GM21381 (cell line): ENCODE data around the gene ANKRD13B.
"Not testable (repeated sequence)": the region's sequence is repeated elsewhere in the genome, so short reads cannot be mapped to it uniquely, and the experiment has no call there.

Source experiments
- ATAC-seq: cut with Tn5 transposase; IDR thresholded peaks from one replicate; pipeline ENCODE4 v1.9.1; 2021; ENCODE audit warnings: mild to moderate bottlenecking, moderate library complexity; ENCODE audit not compliant: unreplicated experiment

The ANKRD13B gene

DNA sequence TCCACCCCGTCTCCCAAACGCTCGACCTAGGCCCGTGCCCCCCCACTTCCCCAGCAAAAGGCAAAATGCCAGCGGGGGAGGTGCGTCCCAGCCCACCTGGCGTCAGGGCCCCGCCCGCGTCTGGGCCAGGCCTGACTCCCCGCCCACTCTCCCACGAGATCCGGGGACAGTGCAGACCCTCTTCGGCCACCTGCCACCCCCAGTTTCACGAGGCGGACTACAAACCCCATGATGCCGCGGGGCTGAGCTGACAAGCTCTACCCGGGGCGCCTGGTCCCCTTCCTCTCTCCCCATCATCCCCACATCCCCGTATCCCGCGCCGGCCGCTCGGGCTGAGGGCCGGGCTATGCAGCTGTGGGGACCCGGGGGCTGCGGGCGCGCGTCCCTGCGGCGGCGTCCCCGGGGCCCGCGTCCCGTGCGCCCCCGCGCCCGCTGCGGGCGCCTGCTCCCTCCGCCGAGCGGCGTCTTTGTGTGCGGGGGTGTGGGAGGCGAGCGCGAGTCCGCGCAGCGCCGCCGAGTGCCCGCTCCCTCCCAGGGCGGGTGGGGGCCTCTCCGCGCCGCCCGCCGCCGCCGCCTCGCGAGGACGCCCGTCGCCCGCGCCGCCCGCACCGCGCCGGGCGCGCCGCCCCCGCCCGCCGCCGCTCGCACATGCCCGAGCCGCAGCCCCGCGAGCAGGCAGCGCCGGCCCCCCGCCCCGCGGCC is at the start of gene ANKRD13B:
Gene ANKRD13B, plus strand, starts transcription at position 283 of the 702 bp plus-strand sequence. CDS start 490 bp downstream, outside the sequence.
- no peak for ATAC-seq

DNA sequence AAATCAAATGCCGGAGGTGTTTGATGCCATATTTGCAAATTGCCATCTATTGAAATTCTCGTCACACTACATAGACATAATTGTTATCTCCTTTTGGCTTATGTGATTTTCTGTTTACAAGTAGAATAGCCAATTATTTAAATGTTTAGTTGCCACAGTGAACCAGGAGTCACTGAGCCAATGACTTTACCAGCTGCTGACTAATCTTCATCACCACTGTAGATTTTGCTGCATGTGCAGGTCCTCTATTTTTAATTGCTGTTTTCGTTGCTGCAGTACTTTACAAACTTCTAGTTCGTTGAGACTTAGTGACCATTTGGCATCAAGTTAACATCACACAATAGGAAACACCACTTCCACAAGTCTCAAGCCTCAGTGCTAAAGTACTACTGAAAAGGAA is 48.9 kb upstream of the ANKRD13B start:
- no peak for ATAC-seq

DNA sequence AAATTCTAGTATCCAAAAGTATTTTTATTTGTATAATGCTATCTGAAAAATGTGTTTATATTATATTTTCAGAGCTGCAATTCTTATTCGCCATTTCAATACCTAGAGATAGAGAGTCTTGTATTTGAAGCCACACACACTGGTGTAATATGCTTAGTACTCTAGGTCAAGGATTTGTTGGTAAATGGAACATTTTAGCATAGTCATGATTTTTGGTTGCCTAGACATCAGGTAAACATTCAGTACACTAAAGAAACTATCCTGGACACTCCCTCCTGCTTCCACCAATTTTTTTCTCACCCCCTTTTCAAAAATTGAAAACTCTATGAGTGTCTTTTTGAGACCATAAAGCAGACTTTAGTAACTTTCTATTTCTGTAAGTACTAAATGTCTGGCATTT is 46.8 kb upstream of the ANKRD13B start:
- no peak for ATAC-seq

DNA sequence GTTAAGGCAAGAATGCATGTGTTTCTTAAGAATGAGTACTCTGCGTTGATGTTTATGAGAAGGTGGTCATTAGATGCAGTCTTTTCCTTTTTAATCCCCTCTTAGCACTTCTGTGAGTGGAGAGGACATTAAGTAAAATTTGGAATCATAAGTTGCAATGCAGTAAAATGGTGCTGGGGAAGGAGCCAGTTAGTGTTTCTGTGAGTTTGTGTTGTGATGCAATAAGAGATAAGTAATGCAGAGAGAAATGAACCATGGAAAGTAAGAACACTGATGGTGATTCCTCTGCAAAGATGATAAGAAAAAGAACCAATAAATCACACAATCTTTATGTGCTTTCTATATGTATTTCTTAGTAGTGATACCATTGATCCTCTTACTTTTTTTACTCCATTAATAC is 46.1 kb upstream of the ANKRD13B start:
- no peak for ATAC-seq

DNA sequence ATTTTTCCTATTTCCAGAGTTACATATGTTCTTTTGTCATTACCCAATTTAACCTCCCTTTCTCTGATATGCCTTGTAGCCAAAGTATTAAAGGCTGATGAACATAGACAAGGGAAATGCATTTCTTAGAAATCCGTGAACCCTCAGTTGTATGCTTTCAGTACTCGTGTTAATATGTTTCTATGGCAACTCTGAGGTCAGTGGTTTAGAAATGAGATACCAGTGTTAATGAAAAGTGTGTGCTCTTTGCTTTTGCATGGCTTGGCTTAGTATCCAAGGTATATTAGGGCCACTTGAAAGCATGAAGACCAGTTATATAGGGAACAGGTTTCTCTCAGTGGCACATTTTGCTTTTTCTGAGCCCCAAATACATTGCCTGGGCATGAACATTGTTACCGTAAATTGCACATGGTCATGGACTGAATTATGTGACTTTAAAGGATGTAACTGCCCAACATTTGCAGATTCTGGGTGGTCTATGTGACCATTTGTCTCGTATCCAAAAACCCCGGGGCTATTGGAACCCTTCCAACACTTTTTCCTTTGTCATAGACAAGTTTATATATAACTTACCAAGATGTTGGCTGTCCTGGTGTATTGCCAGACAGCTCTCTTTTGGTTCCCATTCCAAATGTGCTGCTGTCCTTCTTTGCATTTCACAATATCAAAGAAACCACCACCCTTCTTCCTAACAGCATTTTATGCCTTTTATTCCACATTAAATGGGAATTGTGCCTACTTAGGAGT is 43.6 kb upstream of the ANKRD13B start:
- no peak for ATAC-seq

DNA sequence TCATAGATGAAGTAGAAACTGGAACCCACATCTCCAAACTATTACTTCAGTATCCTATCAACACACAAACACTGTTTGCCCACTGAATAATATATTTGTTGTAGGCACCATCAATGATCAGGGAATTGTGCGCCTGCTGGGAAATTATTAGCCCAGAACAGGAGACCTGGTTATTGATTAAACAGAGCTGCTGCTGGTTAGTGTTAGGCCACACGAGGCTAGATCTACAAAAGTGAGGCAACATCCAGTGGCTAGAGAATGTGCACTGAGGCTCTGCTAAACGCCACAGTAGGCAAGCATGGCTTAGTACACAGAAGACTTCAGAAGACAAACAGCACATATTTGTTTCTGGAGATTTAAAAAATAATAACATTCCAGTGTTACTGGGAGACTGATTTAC is 37.1 kb upstream of the ANKRD13B start:
- no peak for ATAC-seq

DNA sequence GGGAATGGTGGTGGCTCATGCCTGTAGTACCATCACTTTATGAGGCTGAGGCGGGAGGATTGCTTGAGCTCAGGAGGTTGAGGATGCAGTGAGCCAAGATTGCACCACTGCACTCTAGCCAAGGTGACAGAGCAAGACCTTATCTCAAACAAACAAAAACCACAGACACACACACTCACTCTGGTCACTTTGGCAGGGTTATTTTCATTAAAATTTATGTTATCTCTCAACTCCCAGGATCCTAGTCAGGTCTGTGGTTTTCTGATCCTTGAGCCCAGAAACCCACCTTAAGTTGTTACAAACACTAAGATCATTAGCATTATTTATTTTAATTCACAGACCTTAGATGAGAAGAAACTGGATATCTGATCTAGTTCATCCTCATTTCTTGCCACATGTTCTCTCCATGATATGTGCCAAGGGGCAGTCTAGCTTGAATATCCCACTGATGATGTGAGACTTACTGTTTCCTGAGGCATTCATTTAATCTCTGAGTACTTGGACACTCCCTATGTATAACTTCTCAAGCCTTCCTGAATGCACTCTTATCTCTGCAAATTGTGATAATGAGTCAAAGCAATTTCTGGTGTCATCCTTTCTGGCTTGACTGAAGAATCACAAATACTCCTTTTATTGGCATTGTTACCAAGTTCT is 35.7 kb upstream of the ANKRD13B start:
- no peak for ATAC-seq

DNA sequence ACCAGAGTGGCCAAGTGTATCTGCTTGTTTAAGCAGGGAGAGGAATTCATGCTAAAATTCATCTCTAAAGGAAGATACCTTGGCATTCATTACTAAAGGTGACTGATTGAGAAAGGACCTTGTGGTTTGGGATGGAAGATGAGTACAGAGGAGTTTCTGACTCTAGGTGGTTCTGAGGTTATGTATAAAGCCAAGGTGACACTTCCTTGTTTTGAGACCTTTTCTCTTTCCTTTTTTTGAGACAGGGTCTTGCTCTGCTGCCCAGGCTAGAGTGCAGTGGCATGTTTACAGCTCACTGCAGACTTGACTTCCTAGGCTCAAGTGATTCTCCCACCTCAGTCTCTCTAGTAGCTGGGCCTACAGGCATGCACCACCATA is 35.2 kb upstream of the ANKRD13B start:
- no peak for ATAC-seq

DNA sequence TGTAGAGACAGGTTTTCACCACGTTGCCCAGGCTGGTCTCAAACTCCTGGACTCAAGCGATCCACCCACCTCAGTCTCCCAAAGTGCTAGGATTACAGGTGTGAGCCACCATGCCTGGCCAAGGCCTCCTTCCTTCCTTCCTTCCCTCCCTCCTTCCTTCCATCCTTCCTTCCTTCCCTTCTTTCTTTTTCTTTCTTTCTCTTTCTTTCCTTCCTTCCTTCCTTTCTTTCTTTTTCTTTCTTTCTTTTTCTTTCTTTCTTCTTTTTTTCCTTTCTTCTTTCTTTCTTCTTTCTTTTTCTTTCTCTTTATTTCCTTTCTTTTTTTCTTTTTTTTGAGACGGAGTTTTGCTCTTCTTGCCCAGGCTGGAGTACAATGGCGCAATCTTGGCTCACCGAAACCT is 34.8 kb upstream of the ANKRD13B start:
- not testable (repeated sequence) for ATAC-seq

DNA sequence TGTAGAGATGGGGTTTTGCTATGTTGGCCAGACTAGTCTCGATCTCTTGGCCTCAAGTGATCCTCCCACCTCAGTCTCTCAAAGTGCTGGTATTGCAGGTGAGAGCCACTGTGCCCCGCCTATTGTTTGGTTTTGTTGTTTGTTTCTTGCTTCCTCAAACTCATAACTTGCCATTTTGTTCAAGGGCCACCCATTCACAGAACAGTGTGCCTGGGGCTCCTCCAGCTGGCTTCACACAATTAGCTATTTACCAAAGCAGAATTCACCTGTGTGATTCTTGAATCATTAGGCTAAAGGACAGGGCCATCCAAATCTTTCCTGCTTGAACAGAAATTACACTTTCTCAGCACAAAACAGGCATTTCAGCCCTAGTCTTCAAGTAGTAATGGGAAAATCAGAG is 33.3 kb upstream of the ANKRD13B start:
- ATAC-seq = no peak

DNA sequence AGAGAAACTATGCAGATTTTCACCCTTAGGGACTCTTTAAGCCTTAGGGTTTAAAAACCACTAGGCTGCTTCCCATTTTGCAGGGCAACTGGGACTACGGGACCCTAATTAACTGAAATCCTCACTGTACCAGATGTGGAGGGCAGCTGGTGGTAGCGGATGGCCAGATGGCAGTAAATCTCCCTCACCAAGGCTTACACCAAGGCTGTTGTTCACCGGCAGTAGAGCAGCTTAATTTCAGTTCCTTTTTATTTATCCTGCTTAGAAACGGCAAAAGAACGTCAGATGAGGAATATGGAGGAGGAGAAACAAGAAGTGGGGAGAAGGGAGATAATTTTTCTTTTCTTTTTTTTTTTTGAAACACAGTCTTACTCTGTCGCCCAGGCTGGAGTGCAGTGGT is 32.6 kb upstream of the ANKRD13B start:
- ATAC-seq = no peak

DNA sequence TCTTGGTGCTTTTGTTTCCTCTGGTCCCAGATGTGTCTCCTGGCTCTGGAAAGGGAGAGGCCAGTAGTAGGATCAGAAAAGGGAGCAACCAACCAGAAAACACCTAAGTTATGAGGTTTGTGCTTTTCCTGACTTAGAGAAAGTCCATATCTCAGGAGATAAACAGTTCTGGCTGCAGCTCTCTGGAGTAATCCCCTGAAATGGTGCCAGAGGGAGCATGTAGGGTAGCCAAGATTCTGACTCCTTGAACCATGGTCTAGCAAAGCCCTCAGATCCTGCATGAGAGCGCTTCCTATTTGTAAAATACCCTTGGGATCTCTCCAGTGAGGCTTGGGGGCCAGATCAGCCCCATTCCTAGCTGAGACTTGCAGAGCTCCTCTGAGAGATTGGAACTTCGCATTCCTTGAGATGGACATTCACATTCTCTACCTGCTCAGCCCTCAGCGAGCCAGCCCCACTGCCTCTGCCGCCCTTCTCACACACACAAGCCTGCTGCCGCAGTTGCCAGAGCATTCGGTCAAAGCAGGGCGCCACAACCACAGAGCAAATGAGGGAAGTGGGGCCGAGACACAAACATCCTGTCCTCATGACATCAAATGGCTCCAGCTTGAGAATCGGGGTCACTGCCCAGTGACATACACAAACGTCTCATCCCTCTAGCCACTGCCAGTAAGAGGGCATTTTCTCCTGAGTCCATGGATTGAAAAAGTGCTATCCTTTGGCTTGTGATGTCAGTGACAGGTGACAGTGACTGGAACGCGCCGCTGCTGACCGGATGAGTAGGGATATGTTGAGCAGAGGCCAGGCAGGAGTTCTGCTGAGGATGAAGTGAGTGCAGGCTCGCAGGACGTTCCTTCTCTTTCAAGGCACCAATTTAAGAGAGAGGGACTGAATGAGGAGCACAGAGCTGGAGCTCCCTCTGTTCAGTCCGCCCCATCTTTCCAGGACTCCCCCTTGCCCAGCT is 31.1 kb upstream of the ANKRD13B start:
- no peak for ATAC-seq

DNA sequence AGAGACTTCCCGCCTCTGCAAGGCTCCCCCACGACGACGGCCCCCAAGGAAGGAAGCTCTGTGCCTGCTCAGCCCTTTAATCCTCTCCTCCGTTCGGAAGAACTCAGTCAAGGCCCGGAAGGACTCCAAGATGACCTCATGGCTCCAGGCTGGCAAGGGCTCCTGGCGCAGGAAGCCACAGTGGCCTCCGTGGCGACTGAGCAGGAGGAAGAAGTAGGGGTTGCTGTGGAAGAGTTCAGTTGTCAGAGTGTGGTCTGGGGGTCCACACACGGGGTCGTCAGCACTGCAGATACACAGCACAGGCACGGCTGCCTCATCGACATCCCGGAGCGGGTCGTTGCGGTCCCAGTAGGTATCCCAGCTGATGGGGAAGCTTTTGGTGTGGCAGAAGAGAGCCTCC is 30.3 kb upstream of the ANKRD13B start:
- ATAC-seq = no peak

DNA sequence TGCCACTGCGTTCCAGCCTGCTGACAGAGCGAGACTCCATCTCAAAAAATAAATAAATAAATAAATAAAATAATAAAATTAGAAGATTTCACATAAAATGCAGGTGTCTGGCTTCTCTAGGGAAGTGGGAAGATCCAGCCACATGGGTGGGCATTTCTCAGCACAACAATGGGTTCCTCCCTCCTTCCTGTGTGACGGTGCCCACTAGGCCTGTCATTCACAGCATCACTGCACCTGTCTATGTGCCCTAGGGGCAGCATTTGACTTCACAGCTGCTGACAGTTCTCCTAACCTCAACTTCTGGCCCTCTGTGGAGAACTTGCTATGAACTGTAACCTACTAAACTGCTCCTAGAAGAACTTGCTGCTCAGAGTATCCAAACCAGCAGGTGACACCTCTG is 29.1 kb upstream of the ANKRD13B start:
- no peak for ATAC-seq

DNA sequence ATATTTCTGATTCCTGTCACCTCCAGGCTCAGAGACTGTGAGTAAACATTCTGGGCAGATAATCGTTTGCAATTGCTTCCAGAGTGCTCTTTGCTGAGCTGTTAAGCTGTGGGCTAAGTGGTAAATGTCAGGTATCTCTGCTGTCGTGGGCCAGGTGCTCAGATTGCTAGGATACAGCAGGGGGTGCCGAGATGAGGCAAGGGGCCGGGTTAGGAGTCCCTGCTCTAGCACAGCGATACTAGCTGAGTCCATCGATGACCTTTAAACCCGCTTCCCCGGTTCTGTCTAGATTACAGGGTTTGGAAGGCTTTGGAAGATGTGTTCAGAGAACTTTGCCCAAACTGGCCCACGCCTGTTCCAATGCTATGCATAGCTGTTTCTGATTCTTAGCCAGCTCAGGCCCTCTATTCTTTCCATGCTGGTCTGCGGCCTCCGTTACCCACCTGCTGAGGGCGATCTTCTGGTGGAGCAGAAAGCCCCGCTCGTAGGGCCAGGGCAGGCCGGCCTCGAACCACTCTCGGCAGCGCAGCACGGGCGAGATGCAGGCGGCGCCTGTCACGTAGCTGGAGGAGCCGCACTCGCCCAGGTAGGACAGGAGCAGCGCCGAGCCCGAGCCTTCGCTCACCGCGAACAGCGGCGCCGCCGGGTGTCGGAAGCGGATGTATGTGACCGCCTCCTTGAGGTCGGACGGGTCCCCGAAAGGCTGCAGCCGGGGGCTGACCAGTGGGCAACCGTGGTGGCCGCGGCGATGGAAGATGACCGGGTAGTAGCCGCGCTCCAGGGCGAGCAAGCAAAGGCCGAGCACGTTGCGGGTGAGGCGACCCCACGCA is 27.1 kb upstream of the ANKRD13B start:
- peak; percentile 25 for ATAC-seq

DNA sequence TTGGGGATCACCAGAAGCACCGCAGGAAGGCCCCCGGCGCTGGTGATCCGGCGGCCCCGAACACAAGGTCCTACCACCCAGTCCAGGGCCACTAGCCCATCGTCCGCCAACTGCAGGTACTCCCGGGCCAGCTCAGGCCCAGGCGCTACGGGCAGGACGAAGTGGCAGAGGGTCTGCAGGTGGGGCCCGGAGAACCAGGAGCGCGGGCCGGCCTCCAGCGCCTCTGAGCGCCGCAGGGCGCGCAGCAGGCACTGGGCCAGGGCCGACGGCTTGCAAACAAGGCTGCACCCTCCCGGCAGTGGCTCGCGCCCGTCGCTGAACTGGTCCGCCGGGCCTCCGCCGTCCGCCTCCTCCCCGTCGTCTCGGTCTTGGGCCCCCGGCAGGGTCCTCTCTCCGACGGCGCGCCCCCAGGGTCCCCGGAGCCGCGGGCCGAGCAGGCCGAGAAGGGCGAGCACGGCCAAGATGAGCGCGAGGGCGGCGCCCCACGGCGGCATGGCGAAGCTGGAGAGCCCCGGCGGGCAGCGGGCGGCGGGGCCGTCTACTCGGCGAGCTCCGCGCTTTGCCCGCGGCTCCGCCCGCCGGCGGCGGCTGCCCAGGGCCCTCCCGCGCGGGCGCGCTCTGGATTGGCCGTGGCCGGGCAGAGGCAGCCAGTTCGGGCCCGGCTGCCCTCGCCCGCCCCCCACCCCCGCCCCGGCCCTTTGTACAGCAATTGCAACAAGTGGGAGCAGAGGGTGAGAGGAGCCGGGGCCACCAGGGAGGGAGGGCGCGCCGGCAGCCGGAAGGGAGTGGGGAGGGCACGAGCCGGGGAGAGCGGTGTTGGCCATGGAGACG is 26.2 kb upstream of the ANKRD13B start, which contains the start of gene ABHD15:
Gene ABHD15, minus strand, starts transcription at position 565 of the 831 bp plus-strand sequence. Its CDS starts 71 bp downstream, at position 494.
- ATAC-seq = peak; percentile 25

DNA sequence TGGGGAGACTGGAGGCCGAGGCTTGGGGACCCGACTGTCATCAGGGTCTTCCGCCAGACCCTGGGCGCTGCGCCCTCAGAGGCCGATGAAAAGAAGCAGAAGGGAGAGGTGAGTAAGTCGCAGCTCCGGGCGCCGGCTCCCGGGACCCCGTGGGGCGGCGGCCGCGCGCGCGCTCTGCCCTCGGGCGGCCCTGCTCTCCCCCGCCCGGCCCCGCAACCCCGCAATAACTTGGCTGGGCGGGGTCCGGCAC is 25.7 kb upstream of the ANKRD13B start:
- peak; percentile 10 for ATAC-seq

DNA sequence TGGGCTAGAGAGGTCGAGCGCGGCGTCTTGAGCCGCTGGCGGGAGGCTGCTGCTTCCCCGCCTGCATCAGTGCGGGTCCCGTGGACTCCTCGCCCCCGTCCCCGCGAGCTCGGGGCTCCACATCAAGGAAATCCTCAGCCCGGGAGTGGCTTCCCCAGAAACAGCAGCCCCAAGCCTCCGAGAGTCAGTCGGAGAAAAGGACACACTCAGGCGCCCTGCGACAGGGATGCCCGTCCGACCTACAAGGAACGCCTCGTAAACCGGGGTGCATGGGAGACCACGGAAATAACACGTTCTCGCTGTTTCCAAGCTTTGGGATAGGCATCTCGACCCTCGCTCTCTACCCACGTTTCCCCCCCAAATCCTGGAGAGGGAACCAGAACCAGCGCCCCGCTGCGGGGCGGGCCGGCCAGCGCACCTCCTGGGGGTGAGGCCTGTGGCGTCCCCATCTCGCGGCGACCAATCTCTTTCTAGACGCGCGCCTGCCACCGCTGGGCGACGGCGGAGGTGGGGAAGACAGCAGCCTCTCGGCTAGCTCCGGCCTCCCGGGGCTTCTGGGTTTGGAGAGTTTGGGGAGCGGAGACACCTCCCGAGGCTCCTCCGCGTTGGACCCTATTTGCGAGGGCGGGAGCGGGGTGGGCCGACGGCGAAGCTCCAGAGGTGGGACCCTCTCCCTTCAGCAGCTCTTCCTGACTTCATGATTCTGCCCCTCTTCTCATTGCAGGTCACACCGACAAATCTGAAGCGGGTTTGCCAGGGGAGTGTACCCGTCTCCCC is 25.2 kb upstream of the ANKRD13B start:
- peak; percentile 35 for ATAC-seq
